HTERT RPE-1 (cell line): ENCODE measurements around the gene CRTC1.
"Not testable (repeated sequence)": the region's sequence is repeated elsewhere in the genome, so short reads cannot be mapped to it uniquely, and the experiment has no call there.

Experiments
- in situ Hi-C: fragments of 300-500 bp; cut with MboI; formaldehyde crosslinking; loops from 4 replicates; pipeline ENCODE4 v1.14.3; 2020; ENCODE audit warnings: low sequenced_read_pairs

The CRTC1 gene

GRCh38 chr19:18798384-18799352 is 115.2 kb downstream of the CRTC1 start:
- in situ Hi-C loops = no loop called here

GRCh38 chr19:18799389-18799970 is 116.0 kb downstream of the CRTC1 start:
- in situ Hi-C loops = no loop called here

- in situ Hi-C loops = no loop called here
Observed at GRCh38 chr19:18800079-18800478, 116.6 kb downstream of the CRTC1 start.

- in situ Hi-C loops = no loop called here
Observed at GRCh38 chr19:18800636-18801035, 117.2 kb downstream of the CRTC1 start.

- in situ Hi-C loops = no loop called here
Observed at GRCh38 chr19:18802354-18802753, 118.9 kb downstream of the CRTC1 start.

- in situ Hi-C loops = no loop called here
Observed at GRCh38 chr19:18803550-18804138, 120.2 kb downstream of the CRTC1 start.

GRCh38 chr19:18804139-18804601 is 120.7 kb downstream of the CRTC1 start:
- in situ Hi-C loops = no loop called here

- in situ Hi-C loops = no loop called here
Observed at GRCh38 chr19:18804643-18805042, 121.2 kb downstream of the CRTC1 start.

- in situ Hi-C loops = no loop called here
Observed at GRCh38 chr19:18807861-18808331, 124.4 kb downstream of the CRTC1 start.

- in situ Hi-C loops = no loop called here
Observed at GRCh38 chr19:18809149-18809868, 125.8 kb downstream of the CRTC1 start.

GRCh38 chr19:18811638-18812037 is 128.2 kb downstream of the CRTC1 start:
- in situ Hi-C loops = not testable (repeated sequence)

GRCh38 chr19:18814063-18814462 is 130.6 kb downstream of the CRTC1 start:
- in situ Hi-C loops = no loop called here

- in situ Hi-C loops = no loop called here
Observed at GRCh38 chr19:18815673-18816072, 132.2 kb downstream of the CRTC1 start.

GRCh38 chr19:18816645-18817044 is 133.2 kb downstream of the CRTC1 start:
- in situ Hi-C loops = not testable (repeated sequence)

- in situ Hi-C loops = no loop called here
Observed at GRCh38 chr19:18817574-18817973, 134.1 kb downstream of the CRTC1 start.

- in situ Hi-C loops = no loop called here
Observed at GRCh38 chr19:18828786-18829185, 145.3 kb downstream of the CRTC1 start.

- in situ Hi-C loops = no loop called here
Observed at GRCh38 chr19:18830488-18830887, 147.0 kb downstream of the CRTC1 start.

- in situ Hi-C loops = no loop called here
Observed at GRCh38 chr19:18831524-18832305, 148.2 kb downstream of the CRTC1 start, which contains the start of gene UPF1. Gene UPF1, plus strand, starts transcription at chr19:18831959. Its CDS starts 251 bp downstream, at chr19:18832210.
